Eye (tissue), 1 donor: Measurements from ENCODE around the gene FERMT3.
"Not testable (repeated sequence)": the region's sequence is repeated elsewhere in the genome, so short reads cannot be mapped to it uniquely, and the experiment has no call there.

ENCODE experiments used
- DNase-seq: peaks from one replicate; pipeline ENCODE4 v3.0.0-alpha.2; 2015

The FERMT3 gene

DNA sequence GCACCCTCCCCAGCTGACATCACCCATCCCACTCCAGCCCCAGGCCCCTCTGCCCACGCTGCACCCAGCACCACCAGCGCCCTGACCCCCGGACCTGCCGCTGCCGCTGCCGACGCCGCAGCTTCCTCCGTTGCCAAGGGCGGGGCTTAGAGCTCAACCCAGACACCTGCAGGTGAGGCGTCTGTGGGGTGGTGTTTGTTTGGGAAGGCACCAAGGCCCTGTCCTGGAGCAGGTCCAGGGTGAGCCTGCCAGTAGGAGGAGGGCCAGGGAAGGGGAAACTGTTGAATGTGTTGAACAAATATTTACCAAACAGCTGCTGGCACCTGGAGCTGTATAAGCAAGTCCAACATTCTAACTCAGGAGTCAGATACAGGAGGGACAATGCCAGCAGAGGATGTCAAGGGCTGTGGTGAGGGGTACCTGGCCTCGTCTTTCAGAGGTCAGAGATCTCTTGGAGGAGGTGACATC is 31.0 kb downstream of the FERMT3 start:
- no peak for DNase-seq

DNA sequence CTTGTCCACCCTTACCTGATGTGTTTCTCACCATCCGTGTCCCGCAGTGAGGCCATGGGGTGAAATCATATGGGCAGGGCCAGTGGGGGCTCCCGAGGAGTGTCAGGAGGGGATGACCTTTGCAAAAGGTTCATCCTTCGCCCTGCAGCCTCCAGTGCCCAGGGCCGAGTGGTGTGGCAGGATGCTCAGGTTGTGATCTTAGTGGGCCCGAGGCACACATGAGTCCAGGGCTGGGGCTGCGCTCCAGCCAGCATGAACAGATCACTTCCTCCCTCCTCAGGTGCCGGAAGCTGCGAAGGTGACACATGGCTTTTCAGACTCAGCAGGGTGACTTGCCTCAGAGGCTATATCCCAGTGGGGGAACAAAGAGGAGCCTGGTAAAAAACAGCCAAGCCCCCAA is 31.6 kb downstream of the FERMT3 start:
- no peak for DNase-seq

DNA sequence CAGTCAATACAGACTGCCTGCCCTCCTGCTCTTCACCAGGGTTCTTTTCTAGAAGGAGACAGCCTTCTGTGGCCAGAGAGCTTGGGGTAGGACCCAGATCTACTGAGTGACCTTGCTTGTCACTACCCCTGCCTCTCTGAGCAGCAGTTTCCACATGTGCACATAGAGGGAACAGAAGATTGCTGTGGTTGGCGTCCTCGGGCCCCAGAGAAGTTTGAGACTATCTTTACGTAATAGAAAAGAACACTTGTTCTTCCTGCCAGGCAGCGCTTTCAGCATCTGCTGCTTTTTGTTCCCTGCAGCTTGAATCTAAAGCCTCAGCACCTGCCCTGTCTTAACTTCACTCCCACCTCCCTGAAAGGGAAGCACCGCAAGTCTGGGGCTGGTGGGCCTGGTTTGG is 32.5 kb downstream of the FERMT3 start:
- DNase-seq: no peak

DNA sequence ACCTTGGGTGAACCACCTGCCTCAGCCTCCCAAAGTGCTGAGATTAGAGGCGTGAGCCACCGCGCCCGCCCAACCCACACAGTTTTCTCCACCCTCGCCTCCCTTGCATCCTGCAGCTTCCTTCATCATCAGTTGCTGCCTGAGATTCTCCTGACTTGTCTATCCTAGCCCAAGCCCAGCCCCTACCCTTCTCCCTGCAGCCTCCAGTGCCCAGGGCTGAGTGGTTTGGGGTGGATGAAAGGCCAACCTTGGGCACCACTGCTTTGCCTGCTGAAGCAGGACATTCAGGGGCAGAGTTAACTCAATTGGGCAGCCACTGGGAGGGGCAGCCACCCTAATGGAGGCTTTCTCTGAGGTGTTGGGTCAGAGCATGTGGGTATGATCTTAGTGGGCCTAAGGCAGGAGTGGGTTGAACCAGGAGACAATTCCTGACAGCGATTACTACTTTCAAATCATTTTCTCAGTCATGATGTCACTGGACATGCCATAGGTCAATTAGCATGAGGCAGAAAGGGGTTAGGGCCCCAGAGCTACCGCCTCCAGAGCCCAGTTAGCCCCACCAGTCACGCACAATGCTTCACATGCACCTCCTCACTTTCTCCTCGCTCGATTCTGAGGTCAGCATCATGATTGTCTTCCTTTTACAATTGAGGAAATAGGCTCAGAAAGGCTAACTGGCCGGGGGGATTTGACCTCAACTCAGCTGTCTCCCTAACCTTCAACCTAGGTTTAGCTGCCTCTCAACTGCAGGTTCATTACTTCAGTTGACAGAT is 33.3 kb downstream of the FERMT3 start:
- no peak for DNase-seq

DNA sequence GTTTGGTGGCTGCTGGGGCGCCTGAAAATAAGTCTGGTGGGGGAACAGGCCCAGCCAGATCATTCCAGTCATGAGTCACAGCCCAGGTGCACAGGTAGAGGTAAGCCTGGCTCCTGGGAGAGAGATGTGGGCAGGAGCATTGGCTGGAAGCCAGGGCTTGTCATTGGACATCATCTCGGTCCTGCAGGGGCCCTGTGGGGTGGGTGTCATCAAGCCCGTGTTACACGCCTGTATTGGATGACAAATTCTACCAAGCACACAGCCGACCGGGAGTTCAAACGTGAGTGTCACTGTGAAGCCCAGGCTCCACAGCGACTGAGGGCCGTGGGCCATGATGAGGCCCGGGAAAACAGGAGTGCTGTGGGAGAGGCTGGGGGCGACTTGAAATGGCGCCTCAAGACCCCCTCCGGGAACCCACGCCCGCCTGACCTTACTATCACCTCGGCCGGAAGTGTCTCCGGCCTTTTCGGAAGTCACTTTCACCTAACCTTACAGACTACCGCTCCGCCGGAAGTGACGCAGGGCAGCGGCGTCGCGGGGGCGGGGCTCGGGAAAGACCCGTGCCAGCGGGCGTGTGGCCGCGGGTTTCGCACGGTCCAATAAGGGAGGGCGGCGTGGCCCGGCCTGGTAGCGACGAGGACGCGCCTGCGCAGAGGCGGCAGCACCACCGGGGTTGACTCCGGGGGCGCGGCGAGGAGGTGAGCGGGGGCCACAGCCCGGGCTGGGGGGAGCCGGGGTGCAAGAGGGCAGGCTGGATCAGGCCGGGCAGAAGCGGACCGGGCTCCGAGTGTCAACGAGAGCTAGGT is 34.1 kb downstream of the FERMT3 start, which contains the start of gene FKBP2:
Gene FKBP2 (plus strand): TSS at position 661 of the 806 bp plus-strand sequence. CDS start 1,293 bp downstream, outside the sequence.
- DNase-seq: peak; percentile 98

DNA sequence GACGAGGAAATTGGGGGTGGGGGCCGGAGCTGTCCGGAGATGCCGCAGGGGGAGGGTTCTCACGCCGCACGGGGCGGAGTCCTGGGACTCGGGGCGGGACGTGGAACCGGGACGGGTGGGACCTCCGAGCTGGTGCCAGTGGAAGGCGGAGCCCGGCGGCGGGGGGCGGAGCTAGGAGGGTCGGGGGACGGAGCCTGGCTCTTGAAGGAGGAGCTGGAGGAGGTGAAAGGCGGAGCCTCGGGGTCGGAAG is 34.6 kb downstream of the FERMT3 start:
- peak; percentile 100 for DNase-seq

DNA sequence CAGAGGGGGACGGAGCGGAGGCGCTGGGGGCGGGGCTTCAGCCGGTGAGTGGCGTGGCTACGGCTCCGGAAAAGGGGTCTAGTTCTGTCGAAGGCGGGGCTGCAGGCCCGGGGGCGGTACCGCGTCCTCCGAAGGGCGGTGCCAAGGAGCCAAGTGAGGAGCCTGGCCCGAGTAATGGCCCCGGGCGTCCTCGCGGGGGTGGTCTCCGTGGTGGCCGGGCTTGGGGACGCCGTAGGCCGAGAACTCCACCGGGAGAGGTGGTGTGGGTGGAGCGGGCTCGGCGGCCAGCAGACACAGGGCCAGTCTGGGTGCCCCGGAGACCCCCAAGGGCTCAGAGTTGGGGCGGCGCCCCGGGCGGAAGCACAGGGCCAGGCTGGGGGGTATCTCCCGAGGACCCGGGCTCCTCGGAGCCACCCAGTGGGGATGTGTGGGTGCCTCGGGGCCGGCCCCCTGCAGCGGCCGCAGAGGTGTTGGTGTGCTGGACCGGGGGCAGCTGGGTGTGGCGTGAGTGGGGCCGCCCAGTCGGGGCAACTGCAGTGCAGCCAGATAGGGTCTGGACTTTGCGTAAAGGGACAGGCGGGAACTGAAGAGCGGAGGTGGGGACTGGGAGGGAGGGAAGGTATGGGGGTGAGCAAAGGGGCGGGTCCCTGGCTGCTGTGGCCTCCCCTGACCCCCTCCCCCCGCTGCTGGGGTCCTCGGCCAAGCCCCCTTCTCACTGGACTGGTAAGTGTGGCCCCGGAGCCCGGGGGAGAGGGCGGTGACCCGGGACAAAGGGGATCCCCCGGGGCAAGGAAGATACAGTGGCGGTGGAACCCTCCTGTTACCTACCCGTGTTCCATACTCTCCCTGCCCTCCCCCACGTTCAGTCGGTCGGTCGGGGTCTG is 35.2 kb downstream of the FERMT3 start:
- DNase-seq: peak; percentile 63

DNA sequence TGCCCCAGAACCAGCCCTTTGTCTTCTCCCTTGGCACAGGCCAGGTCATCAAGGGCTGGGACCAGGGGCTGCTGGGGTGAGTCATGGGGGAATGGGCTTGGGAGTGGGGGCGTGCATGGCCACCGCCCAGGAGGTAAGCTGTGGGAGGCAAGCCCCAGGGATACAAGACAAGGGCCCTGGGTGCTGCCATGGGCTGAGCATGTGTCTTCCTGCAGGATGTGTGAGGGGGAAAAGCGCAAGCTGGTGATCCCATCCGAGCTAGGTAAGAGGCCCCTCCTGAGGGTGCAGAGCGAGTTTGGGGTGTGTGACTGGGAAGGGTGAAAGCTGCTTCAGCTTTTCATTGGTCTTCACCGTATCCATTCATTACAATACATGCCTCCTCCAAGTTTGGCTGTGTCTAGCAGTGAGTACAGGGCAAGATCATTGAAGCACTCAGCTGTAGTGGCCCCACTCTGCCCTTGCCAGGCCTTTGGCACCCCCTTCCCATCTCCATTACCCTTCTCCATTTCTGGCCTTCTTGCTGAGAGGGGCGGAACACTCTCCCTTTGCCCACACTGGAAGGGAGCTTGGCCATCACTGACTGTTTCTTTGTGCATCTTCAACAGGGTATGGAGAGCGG is 36.8 kb downstream of the FERMT3 start:
- DNase-seq: no peak

DNA sequence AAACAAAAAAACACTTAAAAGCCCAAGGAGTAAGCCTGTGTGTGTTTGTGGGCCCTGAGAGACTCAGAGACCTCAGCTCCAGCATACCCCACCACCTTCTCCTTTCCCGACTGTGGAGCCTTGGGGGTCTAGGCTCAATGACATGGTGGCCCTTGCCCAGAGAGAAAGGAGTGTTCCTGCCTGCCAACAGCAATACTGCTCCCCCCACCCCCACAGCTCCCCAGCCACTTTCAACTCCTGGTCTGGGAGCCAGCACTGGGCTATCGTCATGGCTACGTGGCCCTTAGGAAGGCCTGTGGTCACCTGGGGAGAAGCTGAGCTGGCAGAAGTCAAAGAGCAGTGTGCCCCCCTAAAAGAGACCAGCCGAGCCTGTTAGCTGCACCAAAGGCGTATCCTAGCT is 37.6 kb downstream of the FERMT3 start:
- no peak for DNase-seq

DNA sequence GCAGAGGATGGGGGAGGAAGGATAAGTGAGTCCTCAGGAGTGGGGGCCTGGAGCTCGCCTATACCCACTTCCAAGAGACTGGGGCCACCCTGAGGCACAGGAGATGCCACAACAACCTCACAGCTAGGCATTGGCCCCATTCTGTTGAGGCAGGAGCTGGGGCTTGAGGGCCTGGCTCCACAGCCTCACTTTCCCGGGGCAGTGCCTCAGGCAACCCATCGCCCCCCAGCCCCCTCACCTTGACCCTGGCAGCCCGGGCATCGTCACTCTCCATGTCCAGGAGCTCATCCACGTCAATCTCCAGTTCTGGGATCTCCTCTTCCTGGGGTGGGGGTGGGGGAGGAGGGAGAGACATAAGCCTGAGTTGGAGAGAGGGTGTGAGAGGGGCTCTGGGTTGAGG is 38.4 kb downstream of the FERMT3 start:
- DNase-seq: no peak

DNA sequence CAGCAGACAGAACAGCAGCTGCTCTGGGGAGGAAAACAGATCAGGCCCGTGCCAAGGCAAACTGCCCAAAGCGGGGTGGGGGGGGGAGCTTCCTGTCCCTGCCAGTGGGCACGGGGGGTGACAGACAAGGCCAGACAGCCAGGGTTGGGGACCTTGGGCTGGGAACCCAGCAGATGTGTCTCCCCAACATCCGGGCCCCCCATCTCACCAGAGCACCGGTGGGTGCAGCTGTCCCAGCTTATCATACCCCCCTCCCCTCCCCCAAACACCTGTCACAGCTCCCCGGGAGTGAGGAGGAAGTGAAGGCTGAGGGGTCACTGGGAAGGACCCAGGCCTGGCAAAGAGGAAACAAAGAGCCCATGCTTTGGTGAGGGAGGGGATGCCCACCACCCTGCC is 38.9 kb downstream of the FERMT3 start:
- no peak for DNase-seq

DNA sequence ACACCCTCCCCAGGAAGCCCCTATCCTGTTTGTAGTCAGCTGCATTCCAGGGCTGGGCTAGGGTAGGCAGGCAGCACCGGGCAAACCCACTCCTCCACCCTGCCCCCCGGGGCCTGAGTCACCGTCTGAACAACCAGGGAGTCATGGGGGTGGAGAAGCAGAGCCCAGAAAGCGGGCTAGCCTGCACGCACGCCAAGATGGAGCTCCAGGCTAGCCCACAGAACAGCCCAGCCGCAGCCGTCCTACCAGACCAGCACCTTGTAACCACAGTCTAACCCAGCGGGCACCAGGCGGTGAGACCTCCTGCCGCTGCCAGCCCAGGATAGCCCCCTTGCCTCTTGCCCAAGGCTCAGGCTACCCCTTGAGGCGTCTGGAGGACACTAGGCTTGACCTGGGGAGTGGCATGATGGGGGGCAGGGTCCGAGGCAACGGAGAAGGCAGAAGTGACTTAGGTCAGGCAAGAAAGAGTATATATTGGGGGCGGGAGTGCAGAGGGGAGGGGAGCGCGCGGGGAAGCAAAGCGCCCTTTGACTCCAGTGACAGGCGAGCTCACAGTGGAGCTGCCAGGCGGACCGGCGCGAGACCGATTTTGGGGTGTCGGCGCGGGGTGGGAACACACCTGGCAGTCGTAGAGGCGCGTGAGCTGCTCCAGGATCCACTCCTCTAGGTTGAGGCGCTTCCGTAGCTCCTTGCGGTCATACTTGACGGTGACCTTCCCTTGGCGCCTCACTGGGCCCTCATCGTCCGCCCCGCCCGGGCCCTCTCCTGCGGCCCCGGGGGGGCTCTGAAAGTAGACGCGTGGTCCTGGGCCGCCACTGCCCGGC is 39.5 kb downstream of the FERMT3 start:
- DNase-seq: peak; percentile 71

DNA sequence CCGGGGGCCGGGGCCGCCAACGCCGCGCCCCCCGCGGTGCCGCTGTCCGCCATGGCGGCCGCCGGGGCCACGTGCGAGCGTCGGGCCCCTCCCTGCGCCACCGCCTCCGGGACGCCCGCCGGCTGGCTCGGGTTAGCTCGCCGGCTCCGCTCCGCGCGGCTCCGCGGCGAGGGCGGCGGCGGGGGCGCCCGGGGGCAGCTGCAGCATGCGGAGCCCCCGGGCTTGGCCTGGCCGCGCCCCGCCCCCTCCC is 40.0 kb downstream of the FERMT3 start:
- not testable (repeated sequence) for DNase-seq

DNA sequence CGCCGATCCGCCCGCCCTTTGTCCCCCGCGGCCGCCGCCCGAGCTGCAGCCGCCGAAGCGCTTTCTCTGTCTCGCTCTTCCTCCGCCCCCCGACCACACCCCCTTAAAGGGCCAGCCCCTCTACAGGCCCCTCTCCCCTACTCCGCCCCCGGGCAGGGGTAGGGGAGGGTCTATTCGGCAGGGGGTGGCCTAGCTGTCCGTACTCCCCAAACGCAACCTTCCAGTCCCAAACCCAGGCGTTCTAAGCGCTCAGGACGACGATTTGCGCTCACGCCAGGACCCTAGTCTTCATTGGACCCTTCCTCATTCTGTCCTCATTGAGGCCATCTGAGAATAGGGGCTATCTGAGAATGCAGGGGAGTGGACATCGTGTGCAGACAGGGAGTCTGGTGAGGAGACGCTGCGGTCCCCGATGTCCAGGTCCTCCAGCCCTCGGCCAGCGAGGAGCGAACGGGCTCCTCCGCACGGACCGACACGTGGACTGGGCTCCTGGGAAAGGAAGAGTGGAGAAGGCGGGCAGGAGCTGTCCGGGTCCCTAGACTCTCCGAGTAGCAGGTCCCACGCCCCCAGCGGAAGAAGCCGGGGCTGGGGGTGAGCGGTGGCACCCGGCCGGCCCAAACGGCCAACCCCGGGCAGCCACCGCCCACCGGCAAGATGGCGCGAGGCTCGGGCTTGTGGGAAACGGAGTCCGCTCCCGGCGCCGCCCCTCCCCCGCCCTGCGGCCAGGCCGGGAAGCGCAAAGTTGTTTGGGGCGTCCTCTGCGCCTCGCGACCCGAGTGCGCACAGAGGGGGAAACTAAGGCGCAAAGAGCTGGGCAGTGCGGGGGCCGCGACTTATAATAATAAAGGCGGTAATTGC is 40.6 kb downstream of the FERMT3 start, which contains the start of gene PPP1R14B:
Gene PPP1R14B (minus strand): TSS at position 73 of the 858 bp plus-strand sequence. CDS start 270 bp downstream, outside the sequence.
- peak; percentile 94 for DNase-seq

DNA sequence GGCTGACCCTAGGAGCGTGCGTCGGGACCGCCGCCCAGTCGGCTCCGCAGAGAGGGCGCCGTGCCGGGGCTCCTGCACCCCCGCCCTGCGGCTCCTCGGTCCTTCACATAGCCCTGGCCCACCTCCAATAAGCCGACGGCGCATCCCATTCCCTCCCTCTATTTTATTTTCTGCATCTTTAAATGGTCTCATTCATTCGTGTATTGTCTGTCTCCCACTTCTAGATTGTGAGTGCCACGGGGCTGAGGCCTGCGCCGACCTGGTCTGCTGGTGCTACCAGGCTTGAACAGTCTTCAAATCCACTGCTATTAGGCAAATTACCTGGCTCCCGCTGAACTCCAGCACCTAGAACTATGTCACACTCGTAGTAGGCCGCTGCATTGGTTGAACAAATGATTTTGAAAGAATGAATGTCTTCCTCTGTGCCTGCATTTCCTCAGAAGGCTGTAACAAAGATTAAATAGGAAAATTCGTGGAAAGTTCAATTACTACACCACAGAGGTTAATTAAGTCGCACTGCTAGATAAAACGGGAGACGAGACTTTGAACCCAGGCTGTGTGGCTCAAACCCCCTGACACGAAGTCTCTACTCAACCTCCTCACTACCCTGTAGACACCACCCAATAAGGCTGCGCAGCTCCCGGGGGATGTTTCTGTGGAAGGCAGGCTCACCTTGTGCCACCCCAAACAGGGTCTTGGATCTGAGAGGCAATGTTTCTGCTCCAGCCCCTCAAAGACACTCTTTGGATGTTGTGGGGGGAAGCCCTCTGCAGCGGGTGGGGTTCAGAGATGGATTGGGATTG is 41.4 kb downstream of the FERMT3 start:
- DNase-seq: peak; percentile 39

DNA sequence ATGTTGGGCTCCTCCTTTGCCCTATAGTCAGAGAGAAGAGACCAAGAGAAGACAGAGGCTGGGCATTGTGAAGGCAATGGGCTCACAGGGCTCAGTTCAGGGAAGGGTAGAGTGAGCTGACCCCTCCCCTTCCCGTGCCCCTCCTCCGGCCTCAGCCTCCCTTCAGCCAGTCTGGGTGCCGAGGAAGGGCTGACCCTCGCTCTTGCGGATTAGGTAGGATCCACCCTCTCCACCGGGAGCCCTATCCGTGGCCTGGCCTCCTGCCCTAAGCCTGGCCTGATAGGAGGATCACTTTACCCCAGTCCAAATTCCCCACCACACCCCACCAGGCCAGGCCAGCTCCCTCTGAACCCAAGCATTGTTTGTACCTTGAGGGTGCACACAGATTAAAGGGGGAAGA is 42.1 kb downstream of the FERMT3 start:
- no peak for DNase-seq

DNA sequence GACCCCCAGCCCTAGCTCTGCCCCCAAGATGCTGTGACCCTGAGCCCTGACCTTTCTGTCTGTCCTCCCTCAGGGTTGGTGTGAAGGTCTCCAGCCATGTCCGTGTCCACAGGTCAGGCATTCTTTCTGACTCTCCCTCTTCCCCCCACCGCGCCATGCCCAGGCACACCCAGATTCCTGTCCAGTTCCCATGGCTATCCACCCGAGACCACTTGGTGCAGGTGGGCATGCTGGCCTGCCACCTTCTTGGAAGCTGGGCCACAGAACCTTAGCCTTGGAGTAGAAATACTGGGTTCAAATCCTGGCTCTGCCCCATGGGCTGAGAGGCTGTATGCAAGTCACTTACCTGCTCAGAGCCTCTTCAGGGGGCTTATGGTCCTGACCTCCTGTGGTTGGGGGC is 42.5 kb downstream of the FERMT3 start:
- no peak for DNase-seq

DNA sequence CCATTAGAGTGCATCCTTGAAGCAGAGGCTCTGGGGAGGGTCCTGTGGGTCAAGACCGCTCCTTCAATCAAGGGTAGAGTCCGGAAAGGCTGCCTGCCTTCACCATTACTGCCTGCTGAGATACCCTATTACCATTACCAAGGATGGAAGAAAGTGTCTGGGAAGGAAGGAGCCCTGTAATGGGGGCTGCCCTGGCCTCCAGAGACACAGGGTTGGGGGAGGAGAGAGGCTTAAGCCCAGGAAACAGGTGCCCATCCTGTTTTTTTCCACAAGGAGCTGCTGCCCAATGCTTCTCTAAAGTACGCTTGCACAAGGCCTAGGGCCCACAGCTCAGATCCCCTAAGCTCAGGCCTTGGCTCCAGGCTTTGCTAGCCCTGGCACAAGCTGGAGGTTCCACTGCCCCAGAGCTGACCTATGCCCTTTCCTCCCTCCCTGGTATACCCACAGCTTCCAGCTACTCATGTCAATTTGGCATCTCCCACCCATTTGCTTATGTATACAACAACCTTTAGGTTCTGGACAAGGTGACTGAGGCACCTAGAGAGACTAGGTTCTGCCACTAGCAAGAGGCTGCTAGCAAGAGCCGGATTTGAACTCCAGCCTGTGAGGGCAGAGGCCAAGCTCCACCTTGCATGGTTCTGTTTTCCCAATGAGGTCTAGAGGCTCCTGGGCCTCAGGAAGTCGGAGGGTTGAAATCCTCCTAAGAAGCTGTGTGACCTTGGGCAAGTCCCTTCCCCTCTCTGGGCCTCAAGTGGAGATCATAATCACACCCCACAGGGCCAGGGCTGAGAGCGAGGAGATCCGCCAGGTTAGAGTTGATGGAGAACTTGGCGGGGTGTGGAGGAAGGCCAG is 43.3 kb downstream of the FERMT3 start:
- DNase-seq: peak; percentile 19

DNA sequence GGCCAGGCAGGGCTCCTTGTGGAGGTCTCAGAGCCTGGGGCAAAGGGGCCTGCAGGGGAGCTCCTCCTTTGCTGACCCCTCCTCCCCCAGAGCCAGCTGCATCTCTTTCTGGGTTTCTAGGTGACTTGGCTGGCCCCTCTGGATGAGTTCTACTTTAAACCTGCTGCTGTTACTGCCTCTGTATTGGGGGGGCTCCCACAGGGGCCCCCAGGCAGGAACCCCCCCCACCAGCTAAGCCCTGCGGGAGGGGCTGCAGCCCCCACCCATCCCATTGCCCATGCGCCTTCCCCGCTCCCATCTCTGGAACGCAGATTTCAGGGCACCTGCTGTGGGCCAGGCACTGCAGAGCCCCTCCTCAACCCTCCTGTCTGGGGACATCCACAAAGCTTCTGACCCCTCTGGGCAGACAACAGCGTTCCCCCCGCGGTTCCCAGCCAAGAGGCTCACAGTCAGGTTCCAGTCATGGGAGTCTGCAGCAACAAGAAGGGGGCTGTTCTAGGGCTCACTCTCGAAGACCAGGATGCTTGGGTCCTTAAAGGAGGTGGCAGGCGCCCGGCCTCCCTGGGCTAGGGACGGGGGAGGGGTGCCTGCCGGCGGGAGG is 44.0 kb downstream of the FERMT3 start:
- DNase-seq: peak; percentile 24
